Activated CD8-positive, alpha-beta memory T cell treated with anti-CD3 and anti-CD28 coated beads, Interleukin-2, amount 50 U/mL, for 1 hour (primary cell): ENCODE data around the gene CLDN10.
"Not testable (repeated sequence)": the region's sequence is repeated elsewhere in the genome, so short reads cannot be mapped to it uniquely, and the experiment has no call there.

Experiments used
- DNase-seq: peaks from one replicate; pipeline ENCODE4 v3.0.0-alpha.2; 2020; ENCODE audit errors: extremely low read depth

The CLDN10 gene

GRCh38 chr13:95552539-95553441 lies at the start of gene CLDN10:
CLDN10 (plus strand) TSS chr13:95552720; CDS start chr13:95552754, 34 bp downstream.
- DNase-seq = no peak

GRCh38 chr13:95503662-95504061 lies 48.9 kb upstream of the CLDN10 start:
- no peak for DNase-seq

GRCh38 chr13:95505265-95505664 lies 47.3 kb upstream of the CLDN10 start:
- no peak for DNase-seq

- no peak for DNase-seq
Measured at GRCh38 chr13:95505986-95506385, 46.5 kb upstream of the CLDN10 start.

GRCh38 chr13:95507991-95508390 lies 44.5 kb upstream of the CLDN10 start:
- DNase-seq = no peak

- no peak for DNase-seq
Measured at GRCh38 chr13:95508996-95509395, 43.5 kb upstream of the CLDN10 start.

GRCh38 chr13:95509521-95510310 lies 42.8 kb upstream of the CLDN10 start:
- no peak for DNase-seq

GRCh38 chr13:95510950-95511349 lies 41.6 kb upstream of the CLDN10 start:
- no peak for DNase-seq

GRCh38 chr13:95512424-95512823 lies 40.1 kb upstream of the CLDN10 start:
- DNase-seq = no peak

GRCh38 chr13:95512957-95513356 lies 39.6 kb upstream of the CLDN10 start:
- no peak for DNase-seq

- not testable (repeated sequence) for DNase-seq
Measured at GRCh38 chr13:95515606-95516005, 36.9 kb upstream of the CLDN10 start.

GRCh38 chr13:95516021-95516420 lies 36.5 kb upstream of the CLDN10 start:
- no peak for DNase-seq

- DNase-seq = no peak
Measured at GRCh38 chr13:95516492-95516891, 36.0 kb upstream of the CLDN10 start.

GRCh38 chr13:95523598-95523997 lies 28.9 kb upstream of the CLDN10 start:
- DNase-seq = no peak

GRCh38 chr13:95524264-95524901 lies 28.1 kb upstream of the CLDN10 start:
- DNase-seq = no peak

- no peak for DNase-seq
Measured at GRCh38 chr13:95527955-95528354, 24.6 kb upstream of the CLDN10 start.

GRCh38 chr13:95530178-95530577 lies 22.3 kb upstream of the CLDN10 start:
- DNase-seq = no peak

GRCh38 chr13:95533545-95534160 lies 18.9 kb upstream of the CLDN10 start:
- DNase-seq = no peak

GRCh38 chr13:95535243-95535642 lies 17.3 kb upstream of the CLDN10 start:
- DNase-seq = no peak

- DNase-seq = no peak
Measured at GRCh38 chr13:95536632-95537241, 15.8 kb upstream of the CLDN10 start.

GRCh38 chr13:95540888-95541287 lies 11.6 kb upstream of the CLDN10 start:
- DNase-seq = no peak
